ENCODE results near the gene TMEM187. TPM values are rescaled to one million over a fixed set of nuclear protein-coding genes. Genes with fewer than 3 reads are reported as not detected.
"Not testable (repeated sequence)": the region's sequence is repeated elsewhere in the genome, so short reads cannot be mapped to it uniquely, and the experiment has no call there.

The TMEM187 gene
- polyA plus RNA-seq, 4 donors: 4.4 to 9.1 (median 5.2) TPM

- no peak for DNase-seq (ENCODE audit: low read depth in 4 of 4, low spot score in 3 of 4)
Measured at GRCh38 chrX:153969904-153970356, 2.6 kb upstream of the TMEM187 start.

- DNase-seq (ENCODE audit: low read depth in 4 of 4, low spot score in 3 of 4): peak in 1 of 4 donors; percentile 39
Measured at GRCh38 chrX:153970357-153971123, 2.0 kb upstream of the TMEM187 start.

GRCh38 chrX:153971124-153971449 is 1.5 kb upstream of the TMEM187 start:
- DNase-seq (ENCODE audit: low read depth in 4 of 4, low spot score in 3 of 4): peak in 1 of 4 donors; percentile 52

- peak in 3 of 4 donors; percentile 76 to 79 (median 77) for DNase-seq (ENCODE audit: low read depth in 4 of 4, low spot score in 3 of 4)
Measured at GRCh38 chrX:153971450-153972367, 845 bp upstream of the TMEM187 start, which contains the start of gene HCFC1. HCFC1 (minus strand) TSS chrX:153971818; CDS start chrX:153970840, 978 bp downstream.

GRCh38 chrX:153973127-153974002 is 811 bp downstream of the TMEM187 start:
- no peak for DNase-seq (ENCODE audit: low read depth in 4 of 4, low spot score in 3 of 4)

GRCh38 chrX:153974003-153974725 is 1.6 kb downstream of the TMEM187 start:
- DNase-seq (ENCODE audit: low read depth in 4 of 4, low spot score in 3 of 4): no peak

- DNase-seq (ENCODE audit: low read depth in 4 of 4, low spot score in 3 of 4): no peak
Measured at GRCh38 chrX:153974726-153975286, 2.3 kb downstream of the TMEM187 start.

- DNase-seq (ENCODE audit: low read depth in 4 of 4, low spot score in 3 of 4): not testable (repeated sequence)
Measured at GRCh38 chrX:153980394-153980793, 7.8 kb downstream of the TMEM187 start.

GRCh38 chrX:153981231-153981630 is 8.7 kb downstream of the TMEM187 start:
- DNase-seq (ENCODE audit: low read depth in 4 of 4, low spot score in 3 of 4): no peak

GRCh38 chrX:153981771-153982533 is 9.4 kb downstream of the TMEM187 start:
- DNase-seq (ENCODE audit: low read depth in 4 of 4, low spot score in 3 of 4): no peak

GRCh38 chrX:153983321-153983801 is 10.8 kb downstream of the TMEM187 start:
- no peak for DNase-seq (ENCODE audit: low read depth in 4 of 4, low spot score in 3 of 4)

- no peak for DNase-seq (ENCODE audit: low read depth in 4 of 4, low spot score in 3 of 4)
Measured at GRCh38 chrX:153984351-153985178, 12.0 kb downstream of the TMEM187 start.

- DNase-seq (ENCODE audit: low read depth in 4 of 4, low spot score in 3 of 4): no peak
Measured at GRCh38 chrX:153988493-153988892, 15.9 kb downstream of the TMEM187 start.

GRCh38 chrX:153989973-153990655 is 17.6 kb downstream of the TMEM187 start:
- DNase-seq (ENCODE audit: low read depth in 4 of 4, low spot score in 3 of 4): no peak

- DNase-seq (ENCODE audit: low read depth in 4 of 4, low spot score in 3 of 4): no peak
Measured at GRCh38 chrX:153991013-153991580, 18.5 kb downstream of the TMEM187 start.

- no peak for DNase-seq (ENCODE audit: low read depth in 4 of 4, low spot score in 3 of 4)
Measured at GRCh38 chrX:153992180-153992579, 19.6 kb downstream of the TMEM187 start.

- DNase-seq (ENCODE audit: low read depth in 4 of 4, low spot score in 3 of 4): no peak
Measured at GRCh38 chrX:153993079-153993478, 20.5 kb downstream of the TMEM187 start.

All from left renal pelvis (tissue), 4 donors.